IMR-90 (cell line): ENCODE measurements around the gene SGSH.

ENCODE experiments used
- CEBPB ChIP-seq: IDR thresholded peaks from 2 replicates; pipeline ENCODE4 v1.6.1; 2012; ENCODE audit warnings: low read depth, low read length, improper control_type of control experiment
- MXI1 ChIP-seq: IDR thresholded peaks from 2 replicates; pipeline ENCODE4 v1.6.1; 2012; ENCODE audit warnings: low read depth, mild to moderate bottlenecking, low read length, moderate library complexity, borderline replicate concordance
- POLR2A ChIP-seq: IDR thresholded peaks from 2 replicates; pipeline ENCODE4 v1.6.1; 2012; ENCODE audit warnings: mild to moderate bottlenecking, low read depth, low read length
- SMC3 ChIP-seq: fragments of 150-350 bp; IDR thresholded peaks from 2 replicates; pipeline ENCODE4 v1.6.1; 2016; ENCODE audit warnings: low read depth, mild to moderate bottlenecking, antibody characterized with exemption, low read length, moderate library complexity
- TF ChIP-seq, protein P1 (sequence below): conservative IDR thresholded peaks from 2 replicates; pipeline ENCODE4 v1.5.1; 2012; ENCODE audit warnings: mild to moderate bottlenecking, low read depth, low read length, improper control_type of control experiment
- TF ChIP-seq, protein P2 (sequence below): fragments of 150-350 bp; IDR thresholded peaks from 2 replicates; pipeline ENCODE4 v1.6.1; 2017; ENCODE audit warnings: mild to moderate bottlenecking, antibody characterized with exemption, low read length, low read depth

- TF ChIP-seq, protein P1, sequence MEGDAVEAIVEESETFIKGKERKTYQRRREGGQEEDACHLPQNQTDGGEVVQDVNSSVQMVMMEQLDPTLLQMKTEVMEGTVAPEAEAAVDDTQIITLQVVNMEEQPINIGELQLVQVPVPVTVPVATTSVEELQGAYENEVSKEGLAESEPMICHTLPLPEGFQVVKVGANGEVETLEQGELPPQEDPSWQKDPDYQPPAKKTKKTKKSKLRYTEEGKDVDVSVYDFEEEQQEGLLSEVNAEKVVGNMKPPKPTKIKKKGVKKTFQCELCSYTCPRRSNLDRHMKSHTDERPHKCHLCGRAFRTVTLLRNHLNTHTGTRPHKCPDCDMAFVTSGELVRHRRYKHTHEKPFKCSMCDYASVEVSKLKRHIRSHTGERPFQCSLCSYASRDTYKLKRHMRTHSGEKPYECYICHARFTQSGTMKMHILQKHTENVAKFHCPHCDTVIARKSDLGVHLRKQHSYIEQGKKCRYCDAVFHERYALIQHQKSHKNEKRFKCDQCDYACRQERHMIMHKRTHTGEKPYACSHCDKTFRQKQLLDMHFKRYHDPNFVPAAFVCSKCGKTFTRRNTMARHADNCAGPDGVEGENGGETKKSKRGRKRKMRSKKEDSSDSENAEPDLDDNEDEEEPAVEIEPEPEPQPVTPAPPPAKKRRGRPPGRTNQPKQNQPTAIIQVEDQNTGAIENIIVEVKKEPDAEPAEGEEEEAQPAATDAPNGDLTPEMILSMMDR: no peak
- TF ChIP-seq, protein P2, sequence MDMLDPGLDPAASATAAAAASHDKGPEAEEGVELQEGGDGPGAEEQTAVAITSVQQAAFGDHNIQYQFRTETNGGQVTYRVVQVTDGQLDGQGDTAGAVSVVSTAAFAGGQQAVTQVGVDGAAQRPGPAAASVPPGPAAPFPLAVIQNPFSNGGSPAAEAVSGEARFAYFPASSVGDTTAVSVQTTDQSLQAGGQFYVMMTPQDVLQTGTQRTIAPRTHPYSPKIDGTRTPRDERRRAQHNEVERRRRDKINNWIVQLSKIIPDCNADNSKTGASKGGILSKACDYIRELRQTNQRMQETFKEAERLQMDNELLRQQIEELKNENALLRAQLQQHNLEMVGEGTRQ: no peak
- TF ChIP-seq POLR2A (no peak), CEBPB (no peak), MXI1 (no peak), SMC3 (no peak)
Observed at GRCh38 chr17:80246726-80247125, 26.6 kb upstream of the SGSH start.
